ENCODE results near the gene BNC2.

Gene BNC2

GRCh38 chr9:16619914-16620520 is 250.5 kb downstream of the BNC2 start:
- Histone ChIP-seq H3K36me3 (ENCODE audit: control insufficient read depth, insufficient read depth, low read length) (no peaks in the 10 kb centered on the region), H3K27ac (no peak overlapping the region), H3K9me3 (ENCODE audit: control insufficient read depth, low read length) (no peaks in the 10 kb centered on the region), H3K9ac (no peak overlapping the region), H3K79me2 (no peaks in the 10 kb centered on the region), H2AFZ (no peak overlapping the region), H3K4me3 (ENCODE audit: low read depth, low read length) (no peak overlapping the region), H3K27me3 (ENCODE audit: control insufficient read depth, insufficient read depth, low read length) (no peaks in the 10 kb centered on the region), H3K4me1 (peaks cover 3% of the 10 kb centered on the region), H3K4me2 (ENCODE audit: low read length) (no peak overlapping the region)
- no peak for TF ChIP-seq CTCF (IDR thresholded peaks at IDR 0.05)

GRCh38 chr9:16619402-16619801 is 251.1 kb downstream of the BNC2 start:
- Histone ChIP-seq H3K9me3 (ENCODE audit: control insufficient read depth, low read length) (no peaks in the 10 kb centered on the region), H3K4me1 (no peaks in the 10 kb centered on the region), H3K79me2 (no peaks in the 10 kb centered on the region), H3K36me3 (ENCODE audit: control insufficient read depth, insufficient read depth, low read length) (no peaks in the 10 kb centered on the region), H3K4me2 (ENCODE audit: low read length) (no peak overlapping the region), H2AFZ (no peak overlapping the region), H3K9ac (no peak overlapping the region), H3K27ac (no peak overlapping the region), H3K4me3 (ENCODE audit: low read depth, low read length) (no peak overlapping the region), H3K27me3 (ENCODE audit: control insufficient read depth, insufficient read depth, low read length) (no peaks in the 10 kb centered on the region)
- no peak for TF ChIP-seq CTCF (IDR thresholded peaks at IDR 0.05)

GRCh38 chr9:16618524-16618923 is 251.9 kb downstream of the BNC2 start:
- H3K4me1 ChIP-seq, result no peaks in the 10 kb centered on the region

GRCh38 chr9:16616686-16617085 is 253.8 kb downstream of the BNC2 start:
- H3K9ac ChIP-seq, result no peak overlapping the region
- H3K36me3 ChIP-seq (ENCODE audit: control insufficient read depth, insufficient read depth, low read length), result no peaks in the 10 kb centered on the region
- no peaks in the 10 kb centered on the region for H3K27me3 ChIP-seq (ENCODE audit: control insufficient read depth, insufficient read depth, low read length)
- H3K9me3 ChIP-seq (ENCODE audit: control insufficient read depth, low read length), result no peaks in the 10 kb centered on the region
- no peak overlapping the region for H3K4me2 ChIP-seq (ENCODE audit: low read length)
- no peak for TF ChIP-seq CTCF (IDR thresholded peaks at IDR 0.05)
- no peak overlapping the region for H3K4me3 ChIP-seq (ENCODE audit: low read depth, low read length)
- H3K79me2 ChIP-seq, result no peaks in the 10 kb centered on the region
- H2AFZ ChIP-seq, result no peak overlapping the region
- no peaks in the 10 kb centered on the region for H3K4me1 ChIP-seq
- no peak overlapping the region for H3K27ac ChIP-seq

More at GRCh38 chr9:16618524-16618923, 251.9 kb downstream of the BNC2 start:
- H3K36me3 ChIP-seq (ENCODE audit: control insufficient read depth, insufficient read depth, low read length), result no peaks in the 10 kb centered on the region
- H3K4me3 ChIP-seq (ENCODE audit: low read depth, low read length), result no peak overlapping the region
- H3K9me3 ChIP-seq (ENCODE audit: control insufficient read depth, low read length), result no peaks in the 10 kb centered on the region
- H3K27me3 ChIP-seq (ENCODE audit: control insufficient read depth, insufficient read depth, low read length), result no peaks in the 10 kb centered on the region
- H3K27ac ChIP-seq, result no peak overlapping the region
- no peak overlapping the region for H3K4me2 ChIP-seq (ENCODE audit: low read length)
- H3K9ac ChIP-seq, result no peak overlapping the region
- no peaks in the 10 kb centered on the region for H3K79me2 ChIP-seq
- H2AFZ ChIP-seq, result no peak overlapping the region
- TF ChIP-seq CTCF (IDR thresholded peaks at IDR 0.05), result no peak

GRCh38 chr9:16615451-16615850 is 255.0 kb downstream of the BNC2 start:
- TF ChIP-seq CTCF (IDR thresholded peaks at IDR 0.05), result no peak

More at GRCh38 chr9:16615451-16615850, 255.0 kb downstream of the BNC2 start:
- Histone ChIP-seq H3K36me3 (ENCODE audit: control insufficient read depth, insufficient read depth, low read length) (no peaks in the 10 kb centered on the region), H3K27me3 (ENCODE audit: control insufficient read depth, insufficient read depth, low read length) (no peaks in the 10 kb centered on the region), H3K4me2 (ENCODE audit: low read length) (no peak overlapping the region), H3K9ac (no peak overlapping the region), H3K9me3 (ENCODE audit: control insufficient read depth, low read length) (no peaks in the 10 kb centered on the region), H3K79me2 (no peaks in the 10 kb centered on the region), H2AFZ (no peak overlapping the region), H3K4me1 (no peaks in the 10 kb centered on the region), H3K4me3 (ENCODE audit: low read depth, low read length) (no peak overlapping the region), H3K27ac (no peak overlapping the region)

Data from parathyroid adenoma (tissue), 2 donors.